HCT116 (cell line): ENCODE results near the gene SLC35F6.

Source experiments
- ATF3 ChIP-seq: IDR thresholded peaks from 2 replicates; pipeline ENCODE4 v1.6.1; 2012
- FOSL1 ChIP-seq: IDR thresholded peaks from 2 replicates; pipeline ENCODE4 v1.6.1; 2012; ENCODE audit warnings: low read depth
- ZBTB33 ChIP-seq: IDR thresholded peaks from 2 replicates; pipeline ENCODE4 v1.6.1; 2011; ENCODE audit warnings: mild to moderate bottlenecking, low read length, moderate library complexity; ENCODE audit not compliant: insufficient replicate concordance; ENCODE audit errors: extremely low read depth

- TF ChIP-seq ZBTB33 (no peak), ATF3 (no peak), FOSL1 (no peak)
Observed at GRCh38 chr2:26811791-26812694, 48.0 kb downstream of the SLC35F6 start.
